Peyer's patch (tissue), 4 donors: ENCODE results near the gene HIVEP2.

Experiments
- CTCF ChIP-seq, 6 experiments: fragments of 450-650 bp in 4 of 6; fragments of 200-600 bp in 2 of 6; sonication (generic) in 1 of 6; IDR thresholded peaks; one replicate each; pipeline ENCODE4 v1.5.1; 2017 to 2019; ENCODE audit warnings: antibody characterized with exemption in 6 of 6, mild to moderate bottlenecking in 3 of 6, moderate library complexity in 1 of 6
- POLR2A ChIP-seq, 2 donors: fragments of 450-650 bp; IDR thresholded peaks; one replicate each; pipeline ENCODE4 v1.5.1; 2017; ENCODE audit warnings: antibody characterized with exemption in 2 of 2, mild to moderate bottlenecking in 2 of 2, moderate library complexity in 2 of 2

DNA sequence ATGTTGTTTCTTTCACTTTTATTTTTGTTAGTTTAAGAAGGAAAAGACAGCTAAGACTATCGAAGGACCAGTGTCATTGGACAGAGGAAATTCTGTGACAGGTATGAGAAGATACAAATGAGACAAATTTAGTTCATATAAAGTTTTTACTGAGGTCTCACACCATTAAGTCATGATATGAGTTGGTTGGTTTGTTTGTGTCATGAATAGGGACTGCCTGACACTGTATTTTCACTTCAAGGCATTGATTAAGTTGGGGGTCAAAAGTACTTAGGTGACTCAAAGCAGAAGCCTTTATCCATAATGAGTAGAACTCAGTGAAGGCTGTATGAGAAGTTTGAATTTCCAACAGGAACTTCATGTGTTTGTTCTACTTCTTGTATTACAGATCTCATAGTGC is 21.3 kb upstream of the HIVEP2 start:
- TF ChIP-seq CTCF (IDR thresholded peaks at IDR 0.05) (no peak), POLR2A (IDR thresholded peaks at IDR 0.05) (no peak)
